SIG-M5 treated with dmso at 0.1 percent for 504 hours (cell line): ENCODE measurements around the gene ZEB1.
"Not testable (repeated sequence)": the region's sequence is repeated elsewhere in the genome, so short reads cannot be mapped to it uniquely, and the experiment has no call there.

Source experiments
- DNase-seq: peaks from one replicate; lab custom pipeline; 2025; ENCODE audit not compliant: unreplicated experiment; lab: John Stamatoyannopoulos, UW

ZEB1 gene

DNA sequence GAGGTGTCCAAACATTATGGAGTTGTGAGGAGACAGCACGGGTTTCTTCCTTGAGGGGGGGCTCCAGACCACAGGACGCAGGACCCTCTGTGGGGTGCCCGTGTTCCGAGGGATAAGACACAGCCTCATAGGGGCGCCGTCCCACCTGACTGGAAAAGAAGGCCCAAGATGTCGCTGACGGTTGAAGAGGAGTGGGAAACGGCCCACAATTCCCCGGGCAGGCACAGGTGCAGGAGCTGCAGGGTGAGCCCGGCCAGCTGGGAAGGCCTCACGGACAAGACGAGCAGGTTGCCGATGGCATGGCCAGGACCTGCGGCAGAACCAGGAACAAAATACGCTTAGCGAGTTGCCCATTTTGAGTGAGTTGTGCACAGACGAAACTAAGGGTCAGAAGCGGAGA, 44.7 kb downstream of the ZEB1 start:
- DNase-seq = not testable (repeated sequence)

DNA sequence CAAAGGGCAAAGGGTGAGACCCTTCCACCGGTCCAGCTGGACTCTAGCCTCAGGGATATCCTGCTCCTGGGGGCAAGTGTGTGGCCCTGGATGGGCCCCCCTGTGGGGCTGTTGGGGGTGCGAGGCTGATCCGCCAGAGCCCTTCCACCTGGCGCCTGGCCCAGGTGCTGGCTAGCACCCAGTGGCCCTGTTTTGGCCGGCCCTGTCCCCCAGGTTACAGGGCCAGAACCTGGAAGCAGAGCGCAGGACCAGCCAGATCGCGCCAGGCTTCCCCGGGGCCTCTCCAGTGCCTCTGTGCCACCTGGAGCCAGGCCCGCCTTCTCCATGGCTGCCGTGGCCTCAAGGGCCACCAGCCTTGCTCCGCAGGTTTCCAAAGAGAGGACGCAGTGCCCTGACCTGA, 45.2 kb downstream of the ZEB1 start:
- not testable (repeated sequence) for DNase-seq

- no peak for DNase-seq
These were observed 47.7 kb downstream of the ZEB1 start for GRCh38 chr10:31366703-31367102.

- no peak for DNase-seq
These were observed 49.7 kb downstream of the ZEB1 start for GRCh38 chr10:31368724-31369123.

DNA sequence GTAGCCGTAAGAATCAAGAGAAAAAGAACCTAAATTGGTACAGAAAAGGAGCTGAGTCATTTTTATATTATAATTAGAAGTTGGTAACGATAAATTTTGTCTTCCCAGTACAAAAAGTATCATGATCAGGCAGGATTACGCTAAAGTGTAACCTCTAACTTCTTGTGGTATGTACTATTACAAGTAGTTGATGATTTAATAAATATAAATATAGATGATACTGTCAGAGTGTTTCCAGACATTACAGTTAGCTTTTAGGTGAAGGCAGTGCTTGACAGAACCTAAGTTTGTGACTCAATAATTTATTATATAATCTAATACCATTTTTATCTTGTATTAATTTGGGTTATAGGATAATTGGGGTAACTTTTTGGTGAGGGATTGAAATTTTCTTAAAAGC, 53.4 kb downstream of the ZEB1 start:
- no peak for DNase-seq

- DNase-seq = no peak
These were observed 55.2 kb downstream of the ZEB1 start for GRCh38 chr10:31374146-31374696.

- no peak for DNase-seq
These were observed 62.2 kb downstream of the ZEB1 start for GRCh38 chr10:31381171-31381570.

GRCh38 chr10:31381766-31382316, 62.8 kb downstream of the ZEB1 start:
- DNase-seq = no peak

DNA sequence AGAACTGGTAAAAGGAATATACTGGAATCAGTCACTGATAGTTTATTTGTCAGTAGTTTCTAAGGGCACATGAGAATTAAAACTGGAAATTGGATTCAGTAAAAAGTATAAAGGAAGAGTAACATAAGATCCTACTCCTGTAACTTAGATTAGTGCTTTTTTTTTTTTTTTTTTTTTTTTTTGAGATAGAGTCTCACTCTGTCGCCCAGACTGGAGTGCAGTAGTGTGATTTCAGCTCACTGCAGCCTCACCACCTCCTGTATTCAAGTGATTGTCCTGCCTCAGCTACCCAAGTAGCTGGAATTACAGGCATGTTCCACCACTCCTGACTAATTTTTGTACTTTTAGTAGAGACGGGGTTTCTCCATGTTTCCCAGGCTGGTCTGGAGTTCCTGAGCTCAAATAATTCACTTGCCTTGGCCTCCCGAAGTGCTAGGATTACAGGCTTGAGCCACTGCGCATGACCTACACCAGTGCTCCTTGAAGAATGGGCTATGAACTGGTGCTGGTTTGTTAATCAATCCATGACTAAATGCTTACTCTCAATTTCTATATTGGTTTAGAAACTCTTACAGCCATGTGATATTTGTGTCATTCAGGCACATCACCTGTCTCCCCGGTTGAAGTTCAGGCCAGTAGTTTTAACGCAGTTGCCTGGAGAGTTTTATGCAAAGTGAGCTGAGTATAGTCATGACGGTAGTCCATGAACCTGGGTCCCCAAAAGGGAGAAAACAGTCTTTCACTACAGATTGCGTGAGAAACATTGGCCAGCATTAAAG, 65.0 kb downstream of the ZEB1 start:
- no peak for DNase-seq

DNA sequence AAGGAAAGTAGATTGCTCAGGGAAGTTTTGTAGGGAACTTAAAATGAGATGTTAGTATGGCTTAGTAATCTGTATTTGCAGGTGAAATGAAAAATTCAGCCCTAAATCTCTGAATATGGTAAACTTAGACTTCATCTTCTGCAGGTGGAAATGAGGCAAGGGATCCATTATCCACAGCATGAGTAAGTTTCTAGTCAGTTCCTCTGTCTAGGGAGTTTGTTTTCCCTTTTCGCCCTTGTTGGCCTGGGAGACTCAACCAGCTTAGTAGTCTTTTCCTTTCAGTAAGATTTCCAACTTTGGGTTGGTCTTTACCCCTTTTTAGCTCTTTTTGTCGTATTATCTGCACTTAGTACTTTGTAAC, 65.6 kb downstream of the ZEB1 start:
- no peak for DNase-seq

GRCh38 chr10:31390804-31391203, 71.8 kb downstream of the ZEB1 start:
- DNase-seq = no peak

DNA sequence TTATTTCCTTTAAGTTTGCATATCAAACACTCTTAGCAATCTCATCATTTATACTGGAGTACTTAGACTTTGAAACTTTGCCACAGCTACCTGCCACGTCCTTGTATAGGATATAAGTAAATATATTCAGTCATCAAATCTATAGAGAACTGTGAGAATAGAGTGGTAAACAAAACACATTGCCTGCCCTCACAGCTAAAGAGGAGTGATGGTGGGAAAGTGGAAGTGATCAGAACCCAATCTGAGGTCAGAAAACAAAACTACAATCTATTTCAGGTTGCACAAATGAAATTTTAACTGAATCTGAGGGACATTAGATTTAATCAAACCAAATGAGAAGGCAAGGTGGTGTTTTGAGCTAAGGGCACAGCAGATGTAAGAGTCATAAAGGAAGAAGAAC, 74.8 kb downstream of the ZEB1 start:
- no peak for DNase-seq

GRCh38 chr10:31395695-31396094, 76.7 kb downstream of the ZEB1 start:
- no peak for DNase-seq

- DNase-seq = no peak
These were observed 77.4 kb downstream of the ZEB1 start for GRCh38 chr10:31396376-31396775.

GRCh38 chr10:31397852-31398251, 78.8 kb downstream of the ZEB1 start:
- DNase-seq = no peak

- no peak for DNase-seq
These were observed 80.2 kb downstream of the ZEB1 start for GRCh38 chr10:31399171-31399570.

GRCh38 chr10:31399631-31400030, 80.6 kb downstream of the ZEB1 start:
- DNase-seq = no peak

DNA sequence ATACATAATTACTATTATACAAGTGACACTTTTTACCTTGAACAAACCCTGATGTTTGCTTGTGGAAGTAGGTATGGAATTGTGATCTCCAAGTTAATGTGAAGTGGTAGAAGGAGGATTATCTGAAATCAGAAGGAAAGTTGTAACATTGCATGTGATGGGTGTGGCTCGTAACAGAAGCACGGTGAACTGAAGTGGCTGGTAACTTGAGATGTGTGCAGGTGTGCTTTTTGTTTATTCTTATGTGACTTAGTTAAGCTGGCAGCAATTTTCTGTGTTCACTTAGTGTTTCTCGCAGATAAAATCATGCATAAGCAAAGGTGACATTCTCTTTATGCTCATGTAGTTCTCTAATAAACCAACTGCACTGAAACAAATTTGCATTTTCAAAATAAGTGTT, 82.3 kb downstream of the ZEB1 start:
- DNase-seq = peak; percentile 1

DNA sequence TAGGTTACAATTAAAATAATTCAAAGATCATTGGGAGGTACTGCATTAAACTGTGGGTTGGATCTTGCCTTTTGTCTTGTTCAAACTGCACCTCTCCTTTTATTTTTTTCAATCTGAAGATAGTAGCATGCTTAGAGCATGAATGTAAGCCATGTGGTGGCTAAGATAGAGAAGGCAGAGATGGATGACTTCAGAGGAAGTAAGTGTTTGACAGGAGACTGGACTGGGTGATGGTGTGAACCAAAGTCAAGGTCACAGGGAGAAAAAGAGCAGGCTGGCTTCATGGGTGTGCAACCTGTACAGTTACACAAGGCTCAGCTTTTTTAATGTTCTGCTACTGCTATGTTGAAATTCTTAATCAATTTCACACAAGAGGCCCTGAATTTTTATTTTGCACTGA, 85.6 kb downstream of the ZEB1 start:
- no peak for DNase-seq

- DNase-seq = not testable (repeated sequence)
These were observed 86.8 kb downstream of the ZEB1 start for GRCh38 chr10:31405829-31406228.

GRCh38 chr10:31412397-31412796, 93.4 kb downstream of the ZEB1 start:
- not testable (repeated sequence) for DNase-seq

GRCh38 chr10:31413325-31413724, 94.3 kb downstream of the ZEB1 start:
- DNase-seq = no peak

- DNase-seq = no peak
These were observed 99.5 kb downstream of the ZEB1 start for GRCh38 chr10:31418481-31418880.
